Measurements from ENCODE around the gene HSPH1.
"Not testable (repeated sequence)": the region's sequence is repeated elsewhere in the genome, so short reads cannot be mapped to it uniquely, and the experiment has no call there.

Gene HSPH1

GRCh38 chr13:31131470-31131961 is 30.2 kb downstream of the HSPH1 start:
- no peak for DNase-seq (ENCODE audit: low spot score)

DNA sequence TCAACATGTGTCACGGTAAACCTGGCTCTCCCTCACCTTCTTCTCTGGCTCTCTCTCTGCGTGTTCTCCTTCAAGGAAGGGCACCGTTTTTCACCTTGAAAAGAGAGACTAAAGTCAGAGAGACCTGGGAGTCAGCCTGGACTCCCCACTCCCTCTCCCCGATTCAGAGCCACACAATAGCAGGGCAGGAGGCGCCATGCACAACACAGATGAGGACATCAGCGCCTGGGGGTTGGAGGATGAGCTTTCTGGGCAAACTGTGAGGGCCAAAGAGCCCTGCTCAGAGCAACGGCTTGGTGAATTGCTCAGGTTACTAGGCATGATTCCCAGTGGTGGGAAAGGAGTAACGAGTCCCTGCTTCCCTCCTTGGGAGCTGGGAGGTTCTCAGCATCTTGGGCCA is 32.3 kb downstream of the HSPH1 start:
- DNase-seq (ENCODE audit: low spot score): no peak

DNA sequence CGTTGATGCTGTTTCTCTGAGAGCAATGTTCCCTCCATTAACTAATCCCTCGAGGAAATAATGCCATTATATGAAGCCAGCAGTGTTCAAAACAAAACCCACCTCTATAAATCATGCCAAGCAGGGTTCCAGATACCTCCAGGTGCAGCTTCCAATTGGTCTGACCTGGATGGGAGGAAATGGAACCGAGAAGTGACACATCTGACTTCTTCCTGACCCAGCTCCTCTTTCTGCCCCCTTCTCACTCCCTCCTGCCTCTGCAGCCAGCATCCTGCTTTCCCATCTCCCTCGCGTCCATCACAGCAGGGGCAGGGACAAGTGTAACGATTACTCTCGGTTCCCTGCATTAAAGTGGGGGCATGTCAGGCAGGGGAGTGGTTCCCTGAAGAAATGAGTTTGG is 37.5 kb downstream of the HSPH1 start:
- DNase-seq (ENCODE audit: low spot score): no peak

GRCh38 chr13:31122544-31123260 is 39.0 kb downstream of the HSPH1 start:
- DNase-seq (ENCODE audit: low spot score): no peak

DNA sequence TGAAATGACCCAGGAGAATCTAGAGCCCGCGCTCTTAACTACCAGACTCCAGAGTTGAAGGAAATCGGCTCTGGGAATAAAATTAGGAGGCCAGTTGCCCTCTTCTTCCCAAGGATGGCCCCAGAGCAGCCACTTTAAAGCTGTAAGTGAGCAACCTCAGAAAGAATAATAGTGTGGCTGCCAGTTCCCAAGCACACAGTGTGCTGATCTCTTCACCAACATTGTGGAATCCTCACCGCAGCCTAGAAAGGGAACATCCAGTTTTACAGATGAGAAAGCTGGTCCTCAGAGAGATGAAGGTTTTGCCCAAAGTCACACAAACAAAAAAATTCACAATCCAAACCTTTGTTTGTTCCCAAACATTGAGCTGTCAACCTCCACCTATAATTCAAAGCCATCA is 39.6 kb downstream of the HSPH1 start:
- DNase-seq (ENCODE audit: low spot score): no peak

- no peak for DNase-seq (ENCODE audit: low spot score)
Measured at GRCh38 chr13:31121379-31122140, 40.1 kb downstream of the HSPH1 start.

DNA sequence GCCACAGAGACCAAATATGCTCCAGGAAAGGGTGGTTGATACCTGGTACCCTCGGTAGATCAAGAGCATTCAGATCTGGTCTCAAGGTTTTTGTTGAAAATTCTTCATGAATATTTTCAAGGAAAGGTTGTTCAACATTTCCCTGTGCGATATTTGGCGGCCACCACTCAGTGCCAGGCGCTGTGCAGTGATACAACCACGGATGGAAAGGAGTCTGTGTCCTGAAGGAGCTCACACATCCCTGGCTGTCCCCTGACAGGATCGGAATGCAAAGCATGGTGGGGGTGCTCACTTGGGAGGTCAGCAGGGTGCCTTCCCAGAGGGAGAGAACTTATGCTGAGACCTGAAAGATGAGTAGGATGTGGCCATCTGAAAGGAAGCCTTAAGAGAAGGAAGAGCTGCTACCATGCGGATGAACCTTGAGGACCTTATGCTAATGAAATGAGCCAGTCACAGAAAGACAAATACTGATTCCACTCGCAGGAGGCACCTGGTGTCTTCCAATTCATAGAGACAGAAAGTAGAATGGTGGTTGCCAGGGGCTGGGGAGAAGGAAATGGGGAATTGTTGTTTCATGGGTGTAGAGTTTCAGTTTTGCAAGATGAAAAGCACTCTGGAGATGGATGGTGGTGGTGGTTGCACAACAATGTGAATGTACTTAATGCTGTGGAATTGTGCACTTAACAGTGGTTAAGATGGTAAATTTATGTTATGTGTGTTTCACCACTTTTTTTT is 41.6 kb downstream of the HSPH1 start:
- no peak for DNase-seq (ENCODE audit: low spot score)

DNA sequence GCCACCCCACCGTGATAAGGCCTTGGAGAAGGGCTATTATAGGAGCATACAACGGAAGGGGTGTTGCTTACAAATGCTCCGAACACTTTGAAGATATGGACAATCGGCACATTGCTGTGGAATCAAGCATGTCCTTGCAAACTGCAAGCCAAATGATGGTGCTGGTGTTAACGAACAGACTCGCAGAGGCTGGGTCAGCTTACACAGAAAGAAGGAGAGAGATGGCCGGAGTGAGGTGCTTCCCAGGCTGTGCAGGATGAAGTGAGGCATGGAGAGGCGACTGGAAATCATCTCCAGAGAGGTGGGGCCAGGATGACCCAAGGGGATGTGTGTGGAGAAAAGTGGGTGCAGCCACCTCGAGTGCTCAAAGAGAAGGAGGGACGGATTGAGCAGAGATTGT is 42.2 kb downstream of the HSPH1 start:
- no peak for DNase-seq (ENCODE audit: low spot score)

DNA sequence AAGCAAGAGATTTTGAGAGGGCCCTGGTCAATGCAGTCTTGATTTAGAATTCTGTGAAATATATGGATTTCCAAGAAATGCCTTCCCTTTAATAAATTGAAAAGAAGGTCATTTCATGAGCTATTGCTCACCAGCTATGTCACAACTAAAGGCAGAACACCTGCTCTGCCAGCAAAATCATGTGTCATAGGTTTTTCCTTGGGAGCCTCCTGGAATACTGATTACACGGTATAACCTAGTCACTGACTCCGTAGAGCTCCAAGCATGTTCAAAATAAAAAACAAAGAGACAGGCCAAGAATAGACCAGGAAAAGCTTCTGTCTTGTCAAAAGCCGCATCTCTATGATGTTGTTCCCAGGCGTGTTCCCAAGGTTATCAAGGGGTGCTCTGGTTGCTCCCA is 45.5 kb downstream of the HSPH1 start:
- no peak for DNase-seq (ENCODE audit: low spot score)

DNA sequence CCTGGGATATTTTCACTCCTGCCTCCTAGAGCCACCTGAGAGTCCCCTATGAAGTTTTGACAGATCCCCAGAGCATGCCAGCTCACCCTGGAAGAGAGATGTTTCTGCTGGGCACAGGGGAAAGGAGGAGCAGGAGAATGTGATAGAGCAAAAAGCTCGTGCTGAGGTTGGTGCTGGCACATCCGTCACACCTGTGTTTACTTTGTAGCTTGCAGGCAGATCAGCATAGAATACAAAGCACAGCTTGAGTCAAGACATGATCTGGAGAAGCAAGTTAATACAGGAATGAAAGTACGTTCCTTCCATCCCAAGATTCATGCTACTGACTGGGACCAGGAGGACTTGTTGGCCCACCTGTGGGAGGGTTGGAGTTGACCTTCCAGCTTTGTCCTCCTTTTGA is 46.1 kb downstream of the HSPH1 start:
- no peak for DNase-seq (ENCODE audit: low spot score)

DNA sequence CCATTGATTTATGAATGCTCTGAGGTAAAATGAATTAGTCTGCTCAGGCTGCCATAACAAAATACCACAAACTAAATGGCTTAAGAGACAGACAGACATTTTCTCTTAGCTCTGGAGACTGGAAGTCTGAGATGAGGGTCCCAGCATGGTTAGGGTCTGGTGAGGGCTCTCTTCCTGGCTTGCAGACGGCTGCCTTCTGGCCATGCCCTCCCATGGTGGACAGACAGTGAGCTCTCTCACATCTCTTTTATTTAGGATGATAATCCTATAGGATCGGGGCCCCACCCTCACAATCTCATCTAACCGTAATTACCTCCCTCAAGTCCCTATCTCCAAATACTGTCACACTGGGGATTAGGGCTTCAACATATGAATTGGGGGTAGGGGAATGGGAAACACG is 47.1 kb downstream of the HSPH1 start:
- no peak for DNase-seq (ENCODE audit: low spot score)

- no peak for DNase-seq (ENCODE audit: low spot score)
Measured at GRCh38 chr13:31111136-31111535, 50.6 kb downstream of the HSPH1 start.

- no peak for DNase-seq (ENCODE audit: low spot score)
Measured at GRCh38 chr13:31110617-31111016, 51.1 kb downstream of the HSPH1 start.

- DNase-seq (ENCODE audit: low spot score): no peak
Measured at GRCh38 chr13:31110169-31110568, 51.5 kb downstream of the HSPH1 start.

- DNase-seq (ENCODE audit: low spot score): no peak
Measured at GRCh38 chr13:31107109-31107508, 54.6 kb downstream of the HSPH1 start.

DNA sequence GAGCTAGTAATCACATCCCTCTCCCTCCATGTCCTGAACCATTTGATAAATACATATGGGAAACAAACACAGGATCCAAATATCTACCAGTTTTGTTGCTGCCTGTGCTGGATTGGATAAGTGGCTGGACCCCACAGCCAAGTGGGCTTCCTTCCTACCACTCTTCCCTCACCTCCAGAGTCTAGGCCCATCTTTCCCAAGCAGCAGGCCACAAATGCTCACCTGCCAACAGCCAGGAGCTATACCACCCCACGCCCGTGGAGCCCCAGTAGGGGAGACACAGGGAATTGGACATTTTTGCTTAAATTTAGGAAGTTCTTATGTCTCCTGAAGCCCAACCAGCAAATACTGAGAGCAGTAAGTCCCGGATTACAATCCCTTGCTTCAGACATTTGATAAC is 55.8 kb downstream of the HSPH1 start:
- no peak for DNase-seq (ENCODE audit: low spot score)

- no peak for DNase-seq (ENCODE audit: low spot score)
Measured at GRCh38 chr13:31105020-31105795, 56.5 kb downstream of the HSPH1 start.

DNA sequence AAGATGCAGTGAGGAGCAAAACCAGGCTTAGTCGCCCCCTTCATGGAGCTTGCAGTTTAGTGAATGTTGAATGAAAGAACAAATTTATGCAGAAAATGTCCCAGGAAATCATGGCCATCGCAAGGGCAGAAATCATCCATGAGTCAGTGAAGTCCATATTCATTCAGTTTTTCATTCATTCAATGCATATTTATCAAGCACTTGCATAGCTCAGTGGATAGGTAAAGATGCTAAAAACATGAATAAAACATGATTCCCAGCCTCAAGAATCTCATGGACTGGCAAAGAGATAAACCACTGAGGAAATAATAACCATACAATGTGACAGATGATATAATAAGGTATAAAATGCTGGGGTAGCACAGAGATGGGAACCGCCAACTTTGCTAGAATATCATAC is 58.8 kb downstream of the HSPH1 start:
- DNase-seq (ENCODE audit: low spot score): no peak

GRCh38 chr13:31101472-31102170 is 60.1 kb downstream of the HSPH1 start:
- DNase-seq (ENCODE audit: low spot score): no peak

DNA sequence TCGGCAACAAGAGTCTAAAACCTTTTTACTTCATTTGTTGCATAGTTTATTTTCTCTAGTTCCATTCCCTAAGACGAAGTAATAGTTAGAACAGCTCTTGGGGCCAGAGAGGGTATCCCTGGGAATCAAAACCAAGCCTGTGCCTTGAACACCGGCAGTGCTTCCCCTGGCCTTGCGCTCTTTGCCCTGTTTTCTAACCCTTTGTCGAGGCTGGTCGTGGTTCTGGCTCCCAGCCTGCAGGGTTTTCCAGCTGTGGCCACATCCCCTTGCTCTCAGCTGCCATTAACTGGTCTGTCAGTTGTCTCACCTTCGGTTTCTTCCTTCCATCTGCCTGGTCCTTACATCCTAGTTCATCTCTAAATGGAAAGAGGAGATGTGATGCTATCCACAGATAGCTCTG is 61.0 kb downstream of the HSPH1 start:
- no peak for DNase-seq (ENCODE audit: low spot score)

- not testable (repeated sequence) for DNase-seq (ENCODE audit: low spot score)
Measured at GRCh38 chr13:31097911-31098434, 63.7 kb downstream of the HSPH1 start.

Data from CD4-positive, alpha-beta T cell treated with Interleukin-6 at 100 ng/mL for 8 hours (primary cell).